ENCODE results near the gene GPX4. TPM values are rescaled to one million over a fixed set of nuclear protein-coding genes. Genes with fewer than 3 reads are reported as not detected.
A peak's percentile ranks its signal among the peaks of the same experiment; 100 is the strongest.

The GPX4 gene
- total RNA-seq, 1 donor from 2014 or later = 469 TPM

GRCh38 chr19:1084024-1084868 lies 19.5 kb upstream of the GPX4 start:
- no peak for DNase-seq (ENCODE audit: low read depth in 2 of 2)

DNA sequence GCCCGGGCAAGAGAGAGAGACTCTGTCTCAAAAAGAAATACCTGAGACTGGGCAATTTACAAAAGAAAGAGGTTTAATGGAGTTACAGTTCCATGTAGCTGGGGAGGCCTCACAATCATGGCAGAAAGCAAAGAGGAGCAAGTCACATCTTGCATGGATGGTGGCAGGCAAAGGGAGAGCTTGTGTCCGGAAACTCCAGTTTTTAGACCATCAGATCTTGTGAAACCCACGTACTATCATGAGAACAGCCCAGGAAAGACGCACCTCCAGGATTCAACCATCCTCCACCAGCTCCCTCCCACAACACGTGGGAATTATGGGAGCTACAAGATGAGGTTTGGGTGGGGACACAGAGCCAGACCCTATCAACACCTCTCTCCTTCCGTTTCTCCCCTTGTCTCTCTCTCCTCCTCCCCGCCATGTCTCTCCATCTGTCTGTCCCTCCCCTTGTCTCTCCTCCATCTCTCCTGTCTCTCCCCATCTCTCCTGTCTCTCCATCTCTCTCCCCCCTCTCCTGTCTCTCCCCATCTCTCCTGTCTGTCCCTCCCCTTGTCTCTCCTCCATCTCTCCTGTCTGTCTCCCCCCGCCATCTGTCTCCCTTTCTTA lies 18.6 kb upstream of the GPX4 start:
- no peak for DNase-seq (ENCODE audit: low read depth in 2 of 2)

GRCh38 chr19:1085676-1086442 lies 17.9 kb upstream of the GPX4 start:
- DNase-seq (ENCODE audit: low read depth in 2 of 2) = no peak

- DNase-seq (ENCODE audit: low read depth in 2 of 2) = no peak
These were observed 17.2 kb upstream of the GPX4 start for GRCh38 chr19:1086613-1087012.

GRCh38 chr19:1087813-1088415 lies 15.9 kb upstream of the GPX4 start:
- DNase-seq (ENCODE audit: low read depth in 2 of 2) = no peak

DNA sequence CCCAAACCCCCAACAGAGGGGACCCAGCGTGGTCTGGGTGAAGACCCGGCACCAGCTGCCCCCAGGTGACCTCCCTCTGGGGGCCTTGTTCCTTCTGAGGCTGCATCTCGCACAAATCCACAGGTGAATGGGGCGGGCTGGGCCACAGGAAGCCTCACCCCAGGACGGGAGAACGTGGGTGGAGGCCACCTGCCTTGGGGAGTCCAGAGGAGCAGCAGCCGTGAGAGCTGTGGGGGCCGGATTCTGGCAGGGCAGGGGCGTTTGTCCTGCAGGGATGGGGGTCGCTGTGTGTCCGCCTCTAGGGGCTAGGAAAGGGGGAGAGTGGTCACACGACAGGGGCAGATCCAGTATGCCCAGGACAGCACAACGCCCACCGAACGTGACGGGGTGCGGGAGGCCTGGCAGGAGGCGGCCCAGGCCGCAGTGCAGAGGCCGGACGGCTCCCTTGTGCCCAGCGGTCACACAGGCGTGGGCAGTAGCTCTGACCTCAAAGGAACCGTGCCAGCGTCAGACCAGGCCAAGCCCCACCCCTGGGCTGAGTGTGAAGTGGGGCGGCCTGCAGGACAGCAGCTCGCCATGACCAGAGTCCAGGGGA lies 15.3 kb upstream of the GPX4 start:
- DNase-seq (ENCODE audit: low read depth in 2 of 2) = no peak

GRCh38 chr19:1089126-1089771 lies 14.5 kb upstream of the GPX4 start:
- DNase-seq (ENCODE audit: low read depth in 2 of 2) = no peak

- DNase-seq (ENCODE audit: low read depth in 2 of 2) = no peak
These were observed 13.9 kb upstream of the GPX4 start for GRCh38 chr19:1089891-1090290.

DNA sequence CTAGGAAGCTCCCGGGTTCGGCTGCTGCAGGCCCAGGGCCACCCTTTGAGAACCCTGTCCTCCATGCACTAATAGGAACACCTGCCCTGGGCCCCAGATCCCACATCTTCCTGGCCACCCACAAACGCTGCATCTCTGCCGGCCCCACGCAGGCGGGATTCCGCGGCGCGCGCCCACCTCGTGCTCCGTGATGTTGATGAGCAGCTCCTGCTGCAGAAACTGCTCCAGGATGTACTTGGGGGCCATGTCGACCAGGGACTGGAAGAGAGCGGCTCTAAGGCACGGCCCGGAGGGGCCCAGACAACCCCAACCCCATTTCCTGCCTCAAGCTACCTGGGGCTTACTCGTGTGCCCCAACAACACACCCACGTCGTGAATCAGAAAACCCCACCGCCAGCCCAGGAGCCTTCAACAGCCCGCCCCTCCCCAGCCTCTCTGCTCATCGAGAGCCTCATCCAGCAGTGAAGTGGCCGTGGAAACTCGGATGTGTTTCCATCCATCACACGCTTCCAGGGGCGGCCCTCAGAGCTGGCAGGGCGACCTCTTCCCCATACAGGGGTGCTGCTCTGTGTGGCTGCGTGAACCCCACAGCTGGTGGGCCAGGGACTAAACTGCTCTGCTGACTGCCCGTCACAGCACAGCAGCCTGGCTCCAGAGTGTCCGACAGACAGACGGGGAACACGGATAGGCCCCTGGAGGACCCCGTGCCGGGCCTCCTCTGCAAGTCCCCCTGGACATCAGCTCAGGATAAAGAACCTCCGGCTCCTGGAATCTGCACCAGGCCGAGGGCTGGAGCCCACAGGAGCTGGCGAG lies 12.9 kb upstream of the GPX4 start:
- no peak for DNase-seq (ENCODE audit: low read depth in 2 of 2)

- no peak for DNase-seq (ENCODE audit: low read depth in 2 of 2)
These were observed 12.1 kb upstream of the GPX4 start for GRCh38 chr19:1091544-1092175.

DNA sequence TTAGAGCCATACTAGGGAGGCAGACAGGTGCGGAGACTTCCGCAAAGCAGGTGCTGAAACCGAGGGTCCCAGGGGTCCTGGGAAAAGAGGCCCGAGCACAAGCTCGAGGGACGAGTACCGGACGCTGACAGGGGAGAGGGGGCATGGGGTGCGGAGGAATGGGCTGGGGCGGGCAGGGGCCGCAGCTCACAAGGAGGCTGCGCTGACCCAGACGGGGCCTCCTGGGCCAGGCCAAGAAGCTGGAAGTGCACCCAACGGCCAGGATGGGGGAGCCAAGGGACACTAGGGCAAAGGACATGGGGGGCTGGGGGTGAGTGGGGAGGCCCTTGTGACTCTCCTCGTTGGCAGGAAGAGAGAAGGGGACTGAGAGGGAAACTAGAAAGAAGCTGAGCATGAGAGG lies 10.5 kb upstream of the GPX4 start:
- DNase-seq (ENCODE audit: low read depth in 2 of 2) = no peak

- no peak for DNase-seq (ENCODE audit: low read depth in 2 of 2)
These were observed 9.8 kb upstream of the GPX4 start for GRCh38 chr19:1093811-1094553.

- DNase-seq (ENCODE audit: low read depth in 2 of 2) = no peak
These were observed 9.2 kb upstream of the GPX4 start for GRCh38 chr19:1094655-1094977.

- peak; percentile 97 to 98 for DNase-seq (ENCODE audit: low read depth in 2 of 2)
These were observed 8.7 kb upstream of the GPX4 start, which contains the start of gene POLR2E for GRCh38 chr19:1094978-1095701. Gene POLR2E, minus strand, starts transcription at chr19:1095375. Its CDS starts 60 bp downstream, at chr19:1095315.

DNA sequence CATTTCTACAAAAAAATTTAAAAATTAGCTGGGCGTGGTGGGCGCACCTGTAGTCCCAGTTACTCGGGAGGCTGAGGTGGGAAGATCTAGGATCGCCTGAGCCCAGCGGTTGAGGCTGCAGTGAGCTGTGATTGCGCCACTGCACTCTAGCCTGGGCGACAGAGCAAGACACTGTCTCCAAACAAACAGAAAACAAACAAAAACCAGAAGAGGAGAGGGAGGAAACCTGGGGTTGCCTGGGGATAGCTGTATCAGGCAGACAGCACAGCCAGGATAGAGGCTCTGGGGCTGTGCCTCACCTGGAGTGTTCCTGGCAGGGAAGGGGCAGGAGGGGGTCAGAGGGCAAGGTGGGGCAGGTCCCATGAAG lies 6.0 kb upstream of the GPX4 start:
- no peak for DNase-seq (ENCODE audit: low read depth in 2 of 2)

- DNase-seq (ENCODE audit: low read depth in 2 of 2) = no peak
These were observed 5.4 kb upstream of the GPX4 start for GRCh38 chr19:1098177-1099051.

DNA sequence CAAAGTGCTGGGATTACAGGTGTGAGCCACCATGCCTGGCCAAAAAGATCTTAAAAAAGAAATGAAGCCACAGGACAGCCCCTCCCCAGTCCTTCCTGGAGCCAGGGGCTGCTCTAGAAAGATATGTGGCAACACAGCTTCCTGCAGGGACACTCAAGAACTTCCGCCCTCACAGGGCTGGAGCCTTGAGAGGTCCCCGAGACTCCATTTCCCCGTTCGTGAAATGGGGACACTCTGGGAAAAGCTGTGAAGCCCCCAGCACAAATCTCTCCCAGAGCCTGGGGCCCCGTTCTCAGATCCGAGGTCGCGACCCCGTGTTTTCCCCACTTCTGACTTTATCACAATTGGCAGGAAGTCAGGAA lies 2.5 kb upstream of the GPX4 start:
- no peak for DNase-seq (ENCODE audit: low read depth in 2 of 2)

Data from dermis microvascular lymphatic vessel endothelial cell (primary cell).